MM.1S (cell line): ENCODE results near the gene TMC1.

Source experiments
- EZH2 ChIP-seq: fragments of 300-600 bp; sonication (generic); optimal IDR thresholded peaks from 2 replicates; pipeline ENCODE3; 2017; ENCODE audit warnings: low read depth, mild to moderate bottlenecking, antibody characterized with exemption, low read length, mixed read lengths
- TF ChIP-seq, protein P1 (sequence below): fragments of 300-600 bp; sonication (generic); IDR thresholded peaks from 2 replicates; pipeline ENCODE4 v1.5.1; 2016; ENCODE audit warnings: antibody characterized with exemption, low read length, mixed read lengths

- TF ChIP-seq, protein P1, sequence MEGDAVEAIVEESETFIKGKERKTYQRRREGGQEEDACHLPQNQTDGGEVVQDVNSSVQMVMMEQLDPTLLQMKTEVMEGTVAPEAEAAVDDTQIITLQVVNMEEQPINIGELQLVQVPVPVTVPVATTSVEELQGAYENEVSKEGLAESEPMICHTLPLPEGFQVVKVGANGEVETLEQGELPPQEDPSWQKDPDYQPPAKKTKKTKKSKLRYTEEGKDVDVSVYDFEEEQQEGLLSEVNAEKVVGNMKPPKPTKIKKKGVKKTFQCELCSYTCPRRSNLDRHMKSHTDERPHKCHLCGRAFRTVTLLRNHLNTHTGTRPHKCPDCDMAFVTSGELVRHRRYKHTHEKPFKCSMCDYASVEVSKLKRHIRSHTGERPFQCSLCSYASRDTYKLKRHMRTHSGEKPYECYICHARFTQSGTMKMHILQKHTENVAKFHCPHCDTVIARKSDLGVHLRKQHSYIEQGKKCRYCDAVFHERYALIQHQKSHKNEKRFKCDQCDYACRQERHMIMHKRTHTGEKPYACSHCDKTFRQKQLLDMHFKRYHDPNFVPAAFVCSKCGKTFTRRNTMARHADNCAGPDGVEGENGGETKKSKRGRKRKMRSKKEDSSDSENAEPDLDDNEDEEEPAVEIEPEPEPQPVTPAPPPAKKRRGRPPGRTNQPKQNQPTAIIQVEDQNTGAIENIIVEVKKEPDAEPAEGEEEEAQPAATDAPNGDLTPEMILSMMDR, result peak; percentile 16; the same call in 1 of the 2 replicates
- TF ChIP-seq EZH2, result no peak
Measured at GRCh38 chr9:72703574-72703973, 182.2 kb downstream of the TMC1 start.
